ENCODE results near the gene TRHDE.

DNA sequence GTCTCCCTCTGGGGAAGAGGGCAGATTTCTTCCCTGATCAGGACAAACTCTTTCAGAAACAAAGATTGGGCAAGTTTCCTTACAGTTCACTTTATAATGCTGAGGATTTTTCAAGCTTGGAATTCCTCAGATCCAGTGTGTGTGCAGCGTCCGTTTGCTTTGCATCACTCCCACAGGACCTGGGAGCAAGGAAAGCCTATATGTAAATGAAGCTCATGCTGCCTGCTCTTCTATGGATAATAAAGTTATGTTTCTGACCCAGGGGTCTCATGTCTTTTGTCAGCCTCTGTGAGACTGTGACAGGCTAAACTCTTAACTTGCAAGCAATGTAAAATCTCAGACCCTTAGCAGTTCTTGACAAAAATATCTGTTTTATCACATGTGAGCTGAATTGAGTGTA, 41.6 kb downstream of the TRHDE start:
- TF ChIP-seq, protein P1, sequence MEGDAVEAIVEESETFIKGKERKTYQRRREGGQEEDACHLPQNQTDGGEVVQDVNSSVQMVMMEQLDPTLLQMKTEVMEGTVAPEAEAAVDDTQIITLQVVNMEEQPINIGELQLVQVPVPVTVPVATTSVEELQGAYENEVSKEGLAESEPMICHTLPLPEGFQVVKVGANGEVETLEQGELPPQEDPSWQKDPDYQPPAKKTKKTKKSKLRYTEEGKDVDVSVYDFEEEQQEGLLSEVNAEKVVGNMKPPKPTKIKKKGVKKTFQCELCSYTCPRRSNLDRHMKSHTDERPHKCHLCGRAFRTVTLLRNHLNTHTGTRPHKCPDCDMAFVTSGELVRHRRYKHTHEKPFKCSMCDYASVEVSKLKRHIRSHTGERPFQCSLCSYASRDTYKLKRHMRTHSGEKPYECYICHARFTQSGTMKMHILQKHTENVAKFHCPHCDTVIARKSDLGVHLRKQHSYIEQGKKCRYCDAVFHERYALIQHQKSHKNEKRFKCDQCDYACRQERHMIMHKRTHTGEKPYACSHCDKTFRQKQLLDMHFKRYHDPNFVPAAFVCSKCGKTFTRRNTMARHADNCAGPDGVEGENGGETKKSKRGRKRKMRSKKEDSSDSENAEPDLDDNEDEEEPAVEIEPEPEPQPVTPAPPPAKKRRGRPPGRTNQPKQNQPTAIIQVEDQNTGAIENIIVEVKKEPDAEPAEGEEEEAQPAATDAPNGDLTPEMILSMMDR (IDR thresholded peaks at IDR 0.05) = no peak
- no peak for TF ChIP-seq POLR2A (IDR thresholded peaks at IDR 0.05)

Data from lower leg skin (tissue), 3 donors.